HCT116 (cell line): ENCODE measurements around the gene PDE4D. TPM values are rescaled to one million over a fixed set of nuclear protein-coding genes. Genes with fewer than 3 reads are reported as not detected.

Experiments used
- ATAC-seq: fragments of 200-7000 bp; cut with Tn5 transposase; 2 replicates; pipeline ENCODE4 v1.9.1; 2020; ENCODE audit warnings: mild to moderate bottlenecking, moderate library complexity
- BruUV-seq: library from RNA; stranded (reverse); fragments of 400-500 nt; replicated peaks from 2 replicates; lab custom pipeline; 2021; lab: Mats Ljungman, UMichigan
- CTCF ChIA-PET: fragments of 300-600 bp; sonication (Branson Sonifier 250); formaldehyde crosslinking; loops from one replicate; lab custom pipeline; 2021; ENCODE audit warnings: antibody characterized with exemption; lab: Charles Lee
- POLR2A ChIA-PET: fragments of 300-600, 350-600 bp; sonication (Branson Sonifier 250); formaldehyde crosslinking; loops from one replicate; lab custom pipeline; 2021; ENCODE audit warnings: antibody characterized with exemption; lab: Charles Lee
- RAD21 ChIA-PET, 2 experiments: fragments of 300-600 bp; sonication (Branson Sonifier 250); formaldehyde crosslinking; loops; one replicate each; lab custom pipeline; 2023; ENCODE audit warnings: low total read pairs in 2 of 2; ENCODE audit not compliant: uncharacterized antibody in 2 of 2, unreplicated experiment in 2 of 2, low non-redundant PET in 1 of 2; lab: Charles Lee
- DNase-seq: peaks from one replicate; pipeline ENCODE4 v3.0.0-alpha.2; 2010; ENCODE audit warnings: low read depth, low spot score
- H2AFZ ChIP-seq: fragments of 200-600 bp; shearing (Covaris generic), sonication (generic); 2 replicates; pipeline ENCODE4 v1.6.1; 2017; ENCODE audit warnings: low read depth, mixed run types, mixed read lengths, antibody characterized with exemption, low read length; ENCODE audit not compliant: poor library complexity, severe bottlenecking
- H3K27ac ChIP-seq: 2 replicates; pipeline ENCODE4 v1.5.1; 2012; ENCODE audit warnings: low read depth, low read length
- H3K27me3 ChIP-seq: fragments of 200-600 bp; sonication (generic); 2 replicates; pipeline ENCODE4 v1.6.1; 2016; ENCODE audit warnings: mixed run types, low read length, mixed read lengths; ENCODE audit not compliant: insufficient read depth
- H3K36me3 ChIP-seq, 2 experiments: fragments of 200-500 bp in 1 of 2; fragments of 200-600 bp in 1 of 2; sonication (Bioruptor generic) in 1 of 2; sonication (generic) in 1 of 2; 2 replicates each; pipeline versions ENCODE4 v1.5.1 to v1.6.1; 2014 to 2016; ENCODE audit warnings: low read length in 2 of 2, inconsistent platforms in 1 of 2, mixed read lengths in 1 of 2, mixed run types in 1 of 2; ENCODE audit not compliant: insufficient read depth in 2 of 2, control insufficient read depth in 1 of 2
- H3K4me1 ChIP-seq, 2 experiments: fragments of 200-600 bp in 1 of 2; sonication (generic) in 1 of 2; 2 replicates each; pipeline versions ENCODE4 v1.5.1 to v1.6.1; 2012 to 2017; ENCODE audit warnings: low read length in 2 of 2, inconsistent platforms in 1 of 2, mild to moderate bottlenecking in 1 of 2, mixed read lengths in 1 of 2, mixed run types in 1 of 2, moderate library complexity in 1 of 2; ENCODE audit not compliant: insufficient read depth in 2 of 2, control insufficient read depth in 1 of 2
- H3K4me2 ChIP-seq: fragments of 200-600 bp; sonication (generic); 2 replicates; pipeline ENCODE4 v1.6.1; 2017; ENCODE audit warnings: mixed run types, low read length, mixed read lengths
- H3K4me3 ChIP-seq, 2 experiments: fragments of 200-600 bp in 1 of 2; sonication (generic) in 1 of 2; replicated peaks in 1 of 2; 2 replicates each; pipeline ENCODE4 v1.5.1; 2011 to 2016; ENCODE audit warnings: low read length in 2 of 2, control low read depth in 1 of 2, low read depth in 1 of 2, mild to moderate bottlenecking in 1 of 2, mixed read lengths in 1 of 2, mixed run types in 1 of 2
- H3K79me2 ChIP-seq: fragments of 200-600 bp; sonication (generic); 2 replicates; pipeline ENCODE4 v1.6.1; 2017; ENCODE audit warnings: mild to moderate bottlenecking, mixed run types, low read length, moderate library complexity, mixed read lengths; ENCODE audit not compliant: insufficient read depth
- H3K9ac ChIP-seq: fragments of 200-600 bp; sonication (generic); 2 replicates; pipeline ENCODE4 v1.6.1; 2016; ENCODE audit warnings: low read length, mixed read lengths
- H3K9me2 ChIP-seq: fragments of 200-600 bp; sonication (generic), shearing (Covaris generic); 2 replicates; pipeline ENCODE4 v1.6.1; 2017; ENCODE audit warnings: mixed run types, mild to moderate bottlenecking, moderate library complexity; ENCODE audit not compliant: insufficient read depth
- H3K9me3 ChIP-seq, 2 experiments: fragments of 200-500 bp in 1 of 2; fragments of 200-600 bp in 1 of 2; sonication (Bioruptor generic) in 1 of 2; sonication (generic) in 1 of 2; 2 replicates each; pipeline ENCODE4 v1.6.1; 2014 to 2017; ENCODE audit warnings: low read length in 2 of 2, mixed read lengths in 2 of 2, inconsistent platforms in 1 of 2, low read depth in 1 of 2, mild to moderate bottlenecking in 1 of 2, mixed run types in 1 of 2, moderate library complexity in 1 of 2; ENCODE audit not compliant: control insufficient read depth in 1 of 2, insufficient read depth in 1 of 2
- H4K20me1 ChIP-seq: fragments of 200-600 bp; sonication (generic), shearing (Covaris generic); 2 replicates; pipeline ENCODE4 v1.6.1; 2017; ENCODE audit warnings: mixed run types, mild to moderate bottlenecking, moderate library complexity; ENCODE audit not compliant: insufficient read depth
- CEBPB ChIP-seq: IDR thresholded peaks from 2 replicates; pipeline ENCODE4 v1.6.1; 2012; ENCODE audit warnings: low read depth
- ELF1 ChIP-seq: IDR thresholded peaks from 2 replicates; pipeline ENCODE4 v1.6.1; 2012; ENCODE audit warnings: low read depth, borderline replicate concordance
- EZH2phosphoT487 ChIP-seq: fragments of 200-600 bp; IDR thresholded peaks from 2 replicates; pipeline ENCODE4 v1.6.1; 2018; ENCODE audit warnings: antibody characterized with exemption, borderline replicate concordance
- FOSL1 ChIP-seq: IDR thresholded peaks from 2 replicates; pipeline ENCODE4 v1.6.1; 2012; ENCODE audit warnings: low read depth
- POLR2A ChIP-seq: IDR thresholded peaks from 2 replicates; pipeline ENCODE4 v1.7.0; 2011; ENCODE audit warnings: borderline replicate concordance; ENCODE audit not compliant: insufficient read depth, insufficient read length; ENCODE audit errors: extremely low read depth
- intact Hi-C: fragments of 100-400 bp; cut with micrococcal nuclease; formaldehyde crosslinking; loops from 2 replicates; pipeline ENCODE4 v1.10.0; 2022
- total RNA-seq: library from RNA; stranded (reverse); gene quantifications from one replicate; pipeline ENCODE4 v1.2.1, GENCODE V29; 2021; ENCODE audit not compliant: unreplicated experiment
- TF ChIP-seq, protein P1 (sequence below): IDR thresholded peaks from 2 replicates; pipeline ENCODE4 v1.6.1; 2011; ENCODE audit warnings: mild to moderate bottlenecking, low read length, moderate library complexity; ENCODE audit not compliant: insufficient replicate concordance; ENCODE audit errors: extremely low read depth
- TF ChIP-seq, protein P2 (sequence below): IDR thresholded peaks from 2 replicates; pipeline ENCODE4 v1.6.1; 2012; ENCODE audit warnings: low read depth
- TF ChIP-seq, protein P3 (sequence below): IDR thresholded peaks from 2 replicates; pipeline ENCODE4 v1.6.1; 2012

PDE4D gene
- total RNA-seq, 1 experiment from 2014 or later = 1.1 TPM

DNA sequence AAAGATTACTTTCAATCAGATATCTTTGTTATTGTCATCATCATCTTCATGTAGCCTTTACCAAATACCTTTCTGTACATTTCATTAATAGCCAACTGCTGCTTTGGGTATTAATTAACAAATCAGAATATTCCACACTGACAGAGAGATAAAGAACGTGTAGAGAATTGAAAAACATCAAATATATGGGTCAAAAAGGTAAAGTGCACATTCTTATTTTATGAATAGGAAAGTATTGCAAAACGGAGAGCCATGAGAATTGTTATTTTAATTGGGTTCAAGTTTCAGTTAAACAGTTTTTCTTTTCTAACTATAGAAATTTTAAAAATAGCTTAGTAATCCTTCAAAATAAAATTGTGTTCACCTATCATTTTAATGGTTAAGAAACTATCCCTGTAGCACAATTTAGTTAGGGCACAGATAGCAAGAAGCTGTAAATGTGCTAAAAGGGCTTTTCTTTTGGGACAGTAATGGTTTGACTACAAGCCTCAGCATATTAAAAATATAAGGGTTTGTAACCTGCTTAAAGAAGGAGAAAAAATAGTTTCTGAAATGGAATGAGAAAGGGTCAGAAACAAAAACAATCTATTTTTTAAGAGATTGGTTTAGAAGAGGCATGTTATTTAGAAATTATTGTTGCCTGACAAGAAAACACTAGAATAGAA, 62.9 kb downstream of the PDE4D start:
- POLR2A ChIA-PET = no interaction called here
- DNase-seq = no peak
- no peak overlapping the region for H3K4me2 ChIP-seq
- no peaks in the 10 kb centered on the region for H3K4me1 ChIP-seq
- H4K20me1 ChIP-seq = no peaks in the 10 kb centered on the region; the same call in 1 of the 2 replicates
- H3K9me3 ChIP-seq = no peaks in the 10 kb centered on the region
- H3K36me3 ChIP-seq = no peaks in the 10 kb centered on the region
- no peak overlapping the region for H3K9ac ChIP-seq
- RAD21 ChIA-PET = no interaction called here
- H2AFZ ChIP-seq = no peak overlapping the region
- TF ChIP-seq CEBPB (no peak), FOSL1 (no peak), ELF1 (no peak), EZH2phosphoT487 (no peak), POLR2A (no peak)
- TF ChIP-seq, protein P1, sequence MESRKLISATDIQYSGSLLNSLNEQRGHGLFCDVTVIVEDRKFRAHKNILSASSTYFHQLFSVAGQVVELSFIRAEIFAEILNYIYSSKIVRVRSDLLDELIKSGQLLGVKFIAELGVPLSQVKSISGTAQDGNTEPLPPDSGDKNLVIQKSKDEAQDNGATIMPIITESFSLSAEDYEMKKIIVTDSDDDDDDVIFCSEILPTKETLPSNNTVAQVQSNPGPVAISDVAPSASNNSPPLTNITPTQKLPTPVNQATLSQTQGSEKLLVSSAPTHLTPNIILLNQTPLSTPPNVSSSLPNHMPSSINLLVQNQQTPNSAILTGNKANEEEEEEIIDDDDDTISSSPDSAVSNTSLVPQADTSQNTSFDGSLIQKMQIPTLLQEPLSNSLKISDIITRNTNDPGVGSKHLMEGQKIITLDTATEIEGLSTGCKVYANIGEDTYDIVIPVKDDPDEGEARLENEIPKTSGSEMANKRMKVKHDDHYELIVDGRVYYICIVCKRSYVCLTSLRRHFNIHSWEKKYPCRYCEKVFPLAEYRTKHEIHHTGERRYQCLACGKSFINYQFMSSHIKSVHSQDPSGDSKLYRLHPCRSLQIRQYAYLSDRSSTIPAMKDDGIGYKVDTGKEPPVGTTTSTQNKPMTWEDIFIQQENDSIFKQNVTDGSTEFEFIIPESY = no peak
- TF ChIP-seq, protein P2, sequence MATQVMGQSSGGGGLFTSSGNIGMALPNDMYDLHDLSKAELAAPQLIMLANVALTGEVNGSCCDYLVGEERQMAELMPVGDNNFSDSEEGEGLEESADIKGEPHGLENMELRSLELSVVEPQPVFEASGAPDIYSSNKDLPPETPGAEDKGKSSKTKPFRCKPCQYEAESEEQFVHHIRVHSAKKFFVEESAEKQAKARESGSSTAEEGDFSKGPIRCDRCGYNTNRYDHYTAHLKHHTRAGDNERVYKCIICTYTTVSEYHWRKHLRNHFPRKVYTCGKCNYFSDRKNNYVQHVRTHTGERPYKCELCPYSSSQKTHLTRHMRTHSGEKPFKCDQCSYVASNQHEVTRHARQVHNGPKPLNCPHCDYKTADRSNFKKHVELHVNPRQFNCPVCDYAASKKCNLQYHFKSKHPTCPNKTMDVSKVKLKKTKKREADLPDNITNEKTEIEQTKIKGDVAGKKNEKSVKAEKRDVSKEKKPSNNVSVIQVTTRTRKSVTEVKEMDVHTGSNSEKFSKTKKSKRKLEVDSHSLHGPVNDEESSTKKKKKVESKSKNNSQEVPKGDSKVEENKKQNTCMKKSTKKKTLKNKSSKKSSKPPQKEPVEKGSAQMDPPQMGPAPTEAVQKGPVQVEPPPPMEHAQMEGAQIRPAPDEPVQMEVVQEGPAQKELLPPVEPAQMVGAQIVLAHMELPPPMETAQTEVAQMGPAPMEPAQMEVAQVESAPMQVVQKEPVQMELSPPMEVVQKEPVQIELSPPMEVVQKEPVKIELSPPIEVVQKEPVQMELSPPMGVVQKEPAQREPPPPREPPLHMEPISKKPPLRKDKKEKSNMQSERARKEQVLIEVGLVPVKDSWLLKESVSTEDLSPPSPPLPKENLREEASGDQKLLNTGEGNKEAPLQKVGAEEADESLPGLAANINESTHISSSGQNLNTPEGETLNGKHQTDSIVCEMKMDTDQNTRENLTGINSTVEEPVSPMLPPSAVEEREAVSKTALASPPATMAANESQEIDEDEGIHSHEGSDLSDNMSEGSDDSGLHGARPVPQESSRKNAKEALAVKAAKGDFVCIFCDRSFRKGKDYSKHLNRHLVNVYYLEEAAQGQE = no peak
- TF ChIP-seq, protein P3, sequence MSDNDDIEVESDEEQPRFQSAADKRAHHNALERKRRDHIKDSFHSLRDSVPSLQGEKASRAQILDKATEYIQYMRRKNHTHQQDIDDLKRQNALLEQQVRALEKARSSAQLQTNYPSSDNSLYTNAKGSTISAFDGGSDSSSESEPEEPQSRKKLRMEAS = no peak
- no TSS peak for BruUV-seq
- CTCF ChIA-PET = no interaction called here
- H3K79me2 ChIP-seq = no peaks in the 10 kb centered on the region
- H3K9me2 ChIP-seq = no peaks in the 10 kb centered on the region
- ATAC-seq = no peak
- intact Hi-C loops = no loop called here
- H3K27me3 ChIP-seq = peaks cover 8% of the 10 kb centered on the region; the same call in 1 of the 2 replicates
- no peak overlapping the region for H3K4me3 ChIP-seq
- no peak overlapping the region for H3K27ac ChIP-seq
